Kasumi-1 (cell line): ENCODE data around the gene PCGF3.
"Not testable (repeated sequence)": the region's sequence is repeated elsewhere in the genome, so short reads cannot be mapped to it uniquely, and the experiment has no call there.

Experiments
- DNase-seq, 2 experiments: peaks; one replicate each; lab custom pipeline; 2025; lab: John Stamatoyannopoulos, UW

PCGF3 gene

DNA sequence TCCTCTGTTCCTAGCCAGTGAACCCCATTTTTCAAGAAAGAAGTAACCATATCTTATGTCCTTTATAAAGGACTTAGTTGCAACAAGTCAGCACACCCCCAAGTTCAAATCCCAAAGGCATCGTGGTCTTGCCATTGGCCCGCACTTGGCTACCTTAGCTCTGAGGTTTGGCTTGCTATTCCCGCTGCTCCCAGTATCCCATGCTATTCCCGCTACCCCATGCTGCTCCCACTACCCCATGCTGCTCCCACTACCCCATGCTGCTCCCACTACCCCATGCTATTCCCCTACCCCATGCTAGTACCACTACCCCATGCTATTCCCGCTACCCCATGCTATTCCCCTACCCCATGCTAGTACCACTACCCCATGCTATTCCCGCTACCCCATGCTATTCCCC, 37.4 kb upstream of the PCGF3 start:
- DNase-seq: not testable (repeated sequence)

DNA sequence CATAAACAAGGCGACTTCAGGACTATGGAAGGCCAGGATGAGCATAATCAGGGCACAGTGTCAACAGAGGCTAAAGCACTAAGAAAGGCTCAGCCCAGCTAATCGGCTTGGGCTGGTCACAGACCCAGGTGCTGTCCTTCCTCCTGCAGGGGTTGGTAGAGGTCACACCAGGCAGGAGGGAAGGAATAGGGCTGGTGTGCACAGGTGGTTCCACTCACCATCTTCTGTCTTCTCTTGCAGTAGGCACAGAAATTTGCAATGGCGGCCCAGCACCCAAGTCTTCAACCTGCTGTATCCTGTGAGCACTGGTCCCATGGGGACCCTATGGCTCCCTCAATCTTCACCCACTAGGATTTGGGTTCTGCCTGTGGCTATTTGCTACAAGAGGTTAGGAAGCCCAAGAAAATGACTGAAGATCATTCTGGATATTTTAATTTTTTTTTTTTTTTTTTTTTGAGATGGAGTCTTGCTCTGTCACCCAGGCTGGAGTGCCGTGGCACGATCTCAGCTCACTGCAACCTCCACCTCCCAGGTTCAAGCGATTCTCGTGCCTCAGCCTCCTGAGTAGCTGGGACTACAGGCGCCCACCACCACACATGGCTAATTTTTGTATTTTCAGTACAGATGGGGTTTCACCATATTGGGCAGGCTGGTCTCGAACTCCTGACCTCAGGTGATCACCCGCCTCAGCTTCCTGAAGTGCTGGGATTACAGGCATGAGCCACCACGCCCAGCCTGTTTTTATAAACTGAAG, 35.6 kb upstream of the PCGF3 start:
- DNase-seq: not testable (repeated sequence)

DNA sequence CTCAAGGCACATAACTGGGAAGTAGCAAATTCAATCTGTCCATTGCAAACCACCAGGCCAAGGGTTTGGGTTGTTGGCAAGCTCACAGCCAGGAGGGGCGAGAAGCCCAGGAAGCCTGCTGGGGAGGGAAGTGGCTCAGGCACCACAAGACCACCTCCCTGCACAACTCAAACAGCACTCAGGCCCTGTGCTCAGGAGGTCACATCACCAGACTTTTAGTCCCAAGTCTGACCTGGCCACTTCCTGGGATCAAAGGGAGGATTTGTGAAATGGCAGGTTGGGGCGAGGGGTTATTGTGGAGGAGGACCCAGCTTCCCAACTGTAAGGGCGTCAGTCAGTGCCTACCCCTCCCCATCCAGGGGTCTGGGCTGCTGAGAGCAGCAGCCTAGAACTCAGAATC, 33.9 kb upstream of the PCGF3 start:
- no peak for DNase-seq

DNA sequence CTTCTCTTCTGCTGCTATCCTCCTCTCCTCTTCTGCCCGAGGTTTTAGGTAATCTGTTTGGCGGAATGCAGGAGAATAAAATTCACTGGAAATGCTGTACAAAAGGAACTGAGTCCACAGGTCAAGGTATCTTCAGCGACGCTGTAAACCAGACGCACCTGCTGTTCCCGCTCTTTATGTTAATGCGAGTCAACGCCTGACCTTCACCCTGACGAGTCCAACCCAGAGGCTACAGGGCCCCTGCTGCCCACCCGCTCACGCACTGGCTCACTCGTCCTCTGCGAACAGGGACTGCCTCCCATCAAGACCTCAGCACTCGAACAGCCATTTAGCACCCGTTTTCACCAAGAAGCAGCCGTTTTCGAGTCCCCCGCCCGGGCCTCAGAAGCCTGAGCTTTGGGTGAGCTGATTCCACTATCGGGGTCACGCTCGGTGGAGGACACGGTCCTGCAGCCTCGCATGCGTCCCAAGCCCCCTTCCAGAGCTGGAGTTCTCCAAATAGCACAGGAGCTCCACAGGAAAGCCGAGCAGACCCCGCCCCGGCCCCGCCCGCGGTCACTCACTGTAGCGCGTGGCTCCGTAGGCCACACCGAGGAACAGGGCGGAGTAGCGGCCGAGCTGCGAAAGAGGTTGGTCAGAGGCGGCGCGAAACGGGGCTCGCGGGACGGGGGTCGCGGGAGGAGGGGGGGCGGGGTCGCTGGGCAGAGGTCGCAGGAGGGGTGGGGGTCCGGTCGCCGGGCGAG, 32.1 kb upstream of the PCGF3 start:
- DNase-seq: no peak

DNA sequence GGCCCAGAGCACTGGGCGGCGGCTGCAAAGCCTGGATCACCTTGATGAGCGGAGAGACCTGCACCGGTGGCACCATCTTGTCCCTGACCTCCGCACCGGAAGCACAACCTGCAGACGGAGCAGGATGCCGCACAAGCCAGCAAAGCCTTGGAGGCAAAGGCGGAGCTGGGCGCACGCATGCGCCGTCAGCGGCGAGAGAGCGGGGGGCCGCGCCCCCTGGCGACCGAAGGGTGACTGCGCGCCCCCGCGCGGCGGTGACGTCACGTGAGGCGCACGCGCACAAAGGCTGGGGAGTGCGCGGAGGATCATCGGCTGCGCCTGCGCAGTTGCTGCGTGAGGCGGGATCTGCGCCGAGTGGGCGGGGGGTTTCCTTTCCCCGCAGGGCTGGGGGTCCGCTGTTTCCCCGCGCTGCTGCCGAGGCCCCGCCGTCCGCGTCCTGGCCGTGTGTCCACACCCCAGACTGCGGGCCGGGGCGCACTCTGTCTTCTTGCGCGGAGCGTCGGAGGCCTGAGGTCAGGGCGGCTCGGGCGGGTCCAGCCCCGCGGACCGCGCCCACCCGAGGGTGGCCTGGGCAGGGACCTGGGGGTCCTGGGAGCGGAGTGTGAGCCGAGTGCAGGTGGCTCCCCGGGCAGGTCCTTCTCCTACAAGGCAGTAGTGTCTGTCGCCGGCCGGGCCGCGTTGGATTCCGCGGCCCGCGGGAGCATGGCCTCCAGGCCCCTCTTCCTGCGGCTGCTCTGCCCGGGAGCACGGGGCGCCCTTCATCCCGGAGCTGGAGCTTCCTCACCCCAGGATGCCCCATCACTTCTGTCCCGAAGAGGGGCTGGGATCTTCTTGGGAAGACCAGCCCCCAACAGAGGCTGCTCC, 31.2 kb upstream of the PCGF3 start, which contains the start of the genes ATP5ME and MYL5:
TSS of gene ATP5ME (minus strand) at position 105 of the 864 bp plus-strand sequence. CDS start at position 76, 29 bp downstream.
TSS of gene MYL5 (plus strand) at position 371 of the 864 bp plus-strand sequence. CDS start 3,485 bp downstream, outside the sequence.
- peak; percentile 86 to 88 for DNase-seq

DNA sequence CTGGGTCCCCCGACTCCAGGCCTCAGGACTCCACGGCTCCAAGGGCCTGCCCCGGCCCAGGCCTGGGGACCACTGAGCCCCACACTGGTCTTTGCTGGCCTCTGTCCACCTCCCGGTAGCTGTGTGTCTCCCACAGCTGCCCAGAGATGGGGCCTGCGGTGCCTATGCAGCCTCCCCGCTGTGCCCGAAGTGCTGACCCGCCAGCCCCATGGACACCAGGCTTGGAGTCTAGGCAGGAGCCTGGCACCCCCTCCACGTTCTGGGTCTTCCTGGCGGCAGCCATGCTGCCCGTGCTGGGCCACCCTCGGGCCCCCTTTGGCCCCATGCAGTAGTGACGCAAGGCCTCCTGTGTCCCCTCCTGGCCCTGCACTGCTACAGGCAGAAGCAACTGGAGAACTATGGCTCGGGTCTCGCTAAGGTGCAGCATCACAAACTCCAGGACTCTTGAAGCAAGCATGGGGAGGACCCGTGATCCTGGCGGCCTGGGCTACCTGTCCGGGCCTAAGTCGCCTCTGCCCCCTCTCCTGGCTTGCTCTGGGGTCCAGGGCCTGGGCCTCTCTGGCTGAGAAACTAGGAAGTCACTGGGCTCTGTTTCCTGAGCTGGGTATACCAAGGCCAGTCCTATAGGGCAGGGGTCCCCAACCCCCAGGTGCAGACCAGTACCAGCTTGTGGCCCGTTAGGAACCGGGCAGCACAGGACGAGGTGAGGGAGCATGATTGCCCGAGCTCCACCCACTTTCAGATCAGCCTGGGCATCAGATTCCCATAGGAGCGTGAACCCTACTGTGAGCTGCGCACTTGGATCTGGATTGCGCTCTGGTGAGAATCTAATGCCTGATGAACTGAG, 30.4 kb upstream of the PCGF3 start:
- no peak for DNase-seq

DNA sequence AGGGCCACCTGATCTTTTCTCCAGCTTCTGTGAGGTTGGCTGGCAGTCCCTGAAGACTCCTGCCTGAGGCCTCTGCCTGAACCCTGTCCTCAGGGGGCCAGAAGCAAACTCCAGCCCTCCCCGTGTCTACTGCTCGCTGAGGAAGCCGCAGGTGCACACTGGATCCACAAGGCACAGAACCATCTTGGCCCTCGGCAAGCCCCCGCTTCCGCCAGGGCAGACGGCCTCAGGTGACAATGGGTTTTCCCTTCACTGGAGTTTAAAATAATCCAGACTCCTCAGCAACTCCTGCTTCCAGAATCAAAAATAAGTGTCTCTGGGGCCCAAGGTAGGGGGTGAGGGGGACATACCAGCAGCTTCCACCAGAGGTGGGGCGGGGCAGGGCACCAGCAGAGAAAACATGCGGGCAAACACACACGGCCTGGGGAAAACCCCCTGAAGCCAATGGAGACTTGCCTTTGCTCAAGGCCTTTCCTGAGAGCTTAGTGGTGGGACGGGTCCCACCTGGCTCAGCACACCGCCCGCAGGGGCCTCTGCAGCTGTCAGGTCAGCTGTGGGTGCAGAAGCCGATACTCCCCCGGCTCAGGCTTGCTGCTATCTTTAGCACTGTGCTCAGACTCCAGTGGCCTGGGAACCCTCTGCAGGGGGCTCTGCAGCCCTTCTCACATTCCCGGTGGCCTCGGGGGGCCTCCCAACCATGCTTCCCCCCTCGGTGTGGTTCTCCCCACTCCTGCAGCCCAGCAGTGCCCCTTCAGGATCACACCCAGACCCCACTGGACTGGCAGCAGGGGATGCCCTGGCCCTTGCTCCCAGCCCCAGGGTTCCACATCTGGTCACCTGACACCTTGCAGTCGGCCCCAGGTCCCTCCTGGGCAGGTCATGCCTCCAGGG, 29.4 kb upstream of the PCGF3 start:
- DNase-seq: no peak

DNA sequence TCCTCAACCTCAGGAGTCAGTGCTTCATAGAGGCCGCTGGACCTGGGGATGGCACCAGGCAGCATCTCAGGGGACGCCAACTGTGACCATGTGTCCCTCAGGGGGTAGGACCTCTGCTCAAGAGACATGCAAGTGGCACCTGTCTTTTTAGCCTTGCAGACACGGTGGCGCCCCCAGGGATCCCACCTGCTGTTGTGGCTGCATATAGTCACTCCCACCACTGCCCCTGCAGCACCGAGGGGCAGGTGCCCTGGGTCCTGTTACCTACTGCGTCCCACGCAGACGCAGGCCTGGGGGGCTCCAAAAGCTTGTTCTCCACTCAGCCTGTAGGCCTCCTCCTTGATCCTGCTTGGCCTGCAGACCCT, 28.8 kb upstream of the PCGF3 start:
- no peak for DNase-seq

DNA sequence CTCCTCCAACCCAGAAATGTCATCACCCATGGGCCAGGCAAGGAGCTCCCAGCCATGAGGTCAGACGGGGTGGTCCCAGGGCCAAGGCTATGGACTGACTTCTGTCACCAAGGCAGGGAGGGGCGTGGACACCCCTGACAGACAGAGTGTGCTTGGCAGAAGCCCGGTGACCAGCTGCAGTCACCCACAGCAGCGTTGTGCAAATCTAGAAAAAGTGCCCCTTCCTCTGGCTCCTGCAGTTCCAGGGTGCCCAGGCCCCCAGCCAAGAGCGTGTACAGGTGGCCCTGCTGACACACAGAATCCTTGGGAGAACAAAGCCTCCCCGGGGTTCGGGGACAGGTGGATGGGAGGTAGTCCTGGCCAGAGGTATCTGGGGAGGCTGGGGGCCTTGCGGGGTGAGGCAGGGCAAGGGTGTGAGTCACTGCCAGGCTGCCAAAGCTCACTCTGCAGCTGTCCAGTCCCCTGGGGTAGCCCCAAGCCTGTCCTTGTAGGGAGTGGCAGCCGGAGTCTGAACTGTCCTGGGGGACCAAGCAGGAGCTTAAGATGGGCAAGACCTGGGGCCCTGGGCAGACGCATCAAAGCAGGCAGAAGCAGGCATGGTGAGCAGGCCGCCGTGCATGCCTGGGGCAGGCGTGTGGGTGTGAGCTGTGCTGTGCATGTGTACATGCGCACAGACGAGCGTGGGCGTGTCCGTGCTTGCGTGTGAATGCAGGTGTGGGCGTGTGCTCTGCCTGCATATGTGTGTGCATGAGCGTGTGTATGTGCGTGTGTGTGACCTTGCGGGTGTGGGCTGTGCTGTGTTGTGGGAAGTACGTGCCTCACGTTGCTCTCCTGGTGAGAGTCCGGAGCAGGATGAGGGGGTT, 28.0 kb upstream of the PCGF3 start:
- DNase-seq: no peak

DNA sequence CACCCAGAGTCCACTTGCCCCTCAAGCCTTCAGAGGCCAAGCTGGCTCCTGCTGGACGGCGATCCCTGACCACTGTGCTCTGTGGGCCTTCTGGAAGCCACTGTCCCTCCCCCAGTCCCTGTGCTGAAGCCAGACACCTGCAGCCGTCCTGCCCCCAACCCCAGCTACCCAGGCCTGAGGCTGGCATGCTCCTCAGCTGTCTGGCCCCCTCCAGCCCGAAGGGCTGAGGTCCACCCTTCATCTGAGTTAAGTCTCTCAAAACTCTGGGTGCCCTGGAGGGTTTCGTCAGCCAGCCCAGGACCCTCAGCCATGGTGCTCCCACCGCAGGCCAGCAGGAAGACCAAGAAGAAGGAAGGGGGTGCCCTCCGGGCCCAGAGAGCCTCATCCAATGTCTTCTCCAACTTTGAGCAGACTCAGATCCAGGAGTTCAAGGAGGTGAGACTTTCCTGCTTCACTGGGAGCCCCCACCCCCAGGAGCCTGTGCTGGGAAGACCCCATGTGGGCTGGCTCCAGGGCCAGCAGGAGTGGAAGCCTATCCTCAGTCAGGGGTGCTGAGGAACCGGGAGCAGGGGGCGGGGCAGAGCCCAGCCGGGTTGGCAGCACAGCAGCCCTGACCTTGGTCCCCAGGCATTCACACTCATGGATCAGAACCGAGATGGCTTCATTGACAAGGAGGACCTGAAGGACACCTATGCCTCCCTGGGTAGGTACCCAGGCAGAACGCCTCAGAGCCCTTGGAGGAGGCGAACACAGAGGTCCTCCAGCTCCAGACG, 27.1 kb upstream of the PCGF3 start:
- no peak for DNase-seq

DNA sequence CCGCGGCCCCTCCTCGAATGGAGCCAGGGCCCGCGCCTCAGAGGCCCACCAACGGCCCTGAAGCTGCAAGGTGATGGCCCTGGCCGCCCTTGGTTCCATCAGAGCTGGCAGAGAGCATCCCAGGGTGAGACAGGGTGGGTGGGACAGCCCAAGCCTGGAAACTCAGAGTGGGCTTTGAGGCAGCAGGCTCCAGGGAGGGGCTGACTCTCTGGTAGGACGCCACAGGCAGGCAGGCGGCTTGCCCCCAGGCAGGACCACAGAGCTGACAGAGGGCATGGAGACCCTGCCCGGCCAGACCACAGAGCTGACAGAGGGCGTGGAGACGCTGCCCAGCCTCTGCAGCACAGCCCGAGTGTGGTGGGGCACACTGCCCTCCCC, 26.5 kb upstream of the PCGF3 start:
- no peak for DNase-seq

DNA sequence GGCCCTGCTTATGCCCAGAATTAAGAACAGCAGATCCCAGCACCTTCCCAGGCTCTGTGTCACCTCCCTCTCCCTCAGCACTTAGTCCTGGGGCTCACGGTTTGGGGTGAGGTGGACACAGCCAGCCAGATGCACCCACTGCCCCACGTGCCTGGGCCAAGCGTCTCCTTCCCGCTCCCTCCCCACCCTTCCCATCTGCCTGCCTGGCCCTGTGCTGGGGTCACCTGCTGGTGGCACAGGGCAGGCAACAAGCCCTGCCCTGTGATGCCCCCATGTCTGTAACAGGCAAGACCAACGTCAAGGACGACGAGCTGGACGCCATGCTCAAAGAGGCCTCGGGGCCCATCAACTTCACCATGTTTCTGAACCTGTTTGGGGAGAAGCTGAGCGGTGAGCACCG, 26.0 kb upstream of the PCGF3 start:
- DNase-seq: no peak

DNA sequence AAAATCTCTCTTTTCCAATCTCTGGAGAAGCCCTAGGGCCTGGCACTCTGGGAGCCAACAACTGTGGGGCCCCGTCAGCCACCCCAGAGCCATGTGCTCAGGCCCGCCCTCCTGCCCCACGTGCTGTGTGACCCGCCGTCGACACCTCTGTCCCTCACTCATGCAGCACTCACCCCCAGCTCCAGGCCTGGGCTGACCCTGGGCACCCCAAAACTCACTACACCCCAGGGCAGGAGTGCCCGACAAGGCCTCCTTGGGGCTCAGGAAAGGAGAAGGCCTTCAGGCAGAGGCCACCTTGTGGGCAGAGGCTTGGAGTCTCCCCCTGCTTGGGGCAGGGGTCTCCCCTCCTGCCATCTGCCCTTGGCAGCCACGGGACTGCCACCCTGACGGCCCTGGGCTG, 25.5 kb upstream of the PCGF3 start:
- DNase-seq: no peak

DNA sequence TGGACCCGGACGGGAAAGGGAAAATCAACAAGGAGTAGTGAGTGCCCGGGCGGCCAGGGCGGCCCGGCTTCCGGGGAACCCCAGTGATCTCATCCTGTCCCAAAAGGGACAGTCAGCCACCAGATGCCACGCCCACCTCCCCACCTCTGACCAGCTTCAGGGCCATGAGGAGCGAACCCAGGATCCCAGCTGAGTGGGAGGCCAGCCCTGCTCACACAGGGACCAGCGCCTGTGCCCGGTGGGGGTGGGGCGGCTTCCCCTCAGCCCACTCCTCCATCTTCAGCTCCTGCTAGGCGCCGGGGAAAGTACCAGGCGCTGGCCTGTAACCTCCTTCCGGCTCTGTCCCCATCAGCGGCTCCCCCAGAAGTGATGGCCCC, 25.1 kb upstream of the PCGF3 start:
- no peak for DNase-seq

DNA sequence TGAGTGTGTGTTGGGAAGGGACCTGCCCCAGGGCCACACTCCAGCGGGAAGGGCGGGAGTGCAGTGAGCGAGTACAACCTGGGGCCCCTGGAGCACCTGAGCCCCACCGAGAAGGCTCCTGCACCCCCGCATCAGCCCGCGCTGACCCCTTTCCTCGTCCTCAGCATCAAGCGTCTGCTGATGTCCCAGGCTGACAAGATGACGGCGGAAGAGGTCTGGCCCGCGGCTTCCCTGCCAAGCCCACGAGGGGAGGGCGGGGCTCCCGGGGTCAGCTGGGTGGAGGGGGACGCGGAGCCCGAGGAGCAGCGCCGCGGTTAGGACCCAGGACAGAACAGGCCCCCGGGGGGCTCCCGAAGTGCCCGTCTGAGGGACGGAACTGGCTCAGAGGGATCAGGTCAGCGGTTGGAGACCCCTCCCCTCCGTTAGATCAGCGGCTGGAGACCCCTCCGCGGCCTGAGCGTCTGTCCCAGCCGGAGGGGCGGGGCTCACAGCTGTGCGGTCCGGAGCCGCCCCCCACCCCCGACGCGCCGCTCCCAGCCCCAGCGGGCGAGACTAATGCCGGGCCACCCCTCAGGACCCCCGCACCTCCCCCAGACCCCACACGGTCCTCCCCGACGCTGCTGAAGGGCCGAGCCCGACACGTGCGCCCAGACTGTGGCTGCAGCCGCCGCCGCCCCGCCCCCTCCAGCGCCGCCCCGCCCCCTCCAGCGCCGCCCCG, 24.5 kb upstream of the PCGF3 start:
- DNase-seq: peak; percentile 28 to 37

DNA sequence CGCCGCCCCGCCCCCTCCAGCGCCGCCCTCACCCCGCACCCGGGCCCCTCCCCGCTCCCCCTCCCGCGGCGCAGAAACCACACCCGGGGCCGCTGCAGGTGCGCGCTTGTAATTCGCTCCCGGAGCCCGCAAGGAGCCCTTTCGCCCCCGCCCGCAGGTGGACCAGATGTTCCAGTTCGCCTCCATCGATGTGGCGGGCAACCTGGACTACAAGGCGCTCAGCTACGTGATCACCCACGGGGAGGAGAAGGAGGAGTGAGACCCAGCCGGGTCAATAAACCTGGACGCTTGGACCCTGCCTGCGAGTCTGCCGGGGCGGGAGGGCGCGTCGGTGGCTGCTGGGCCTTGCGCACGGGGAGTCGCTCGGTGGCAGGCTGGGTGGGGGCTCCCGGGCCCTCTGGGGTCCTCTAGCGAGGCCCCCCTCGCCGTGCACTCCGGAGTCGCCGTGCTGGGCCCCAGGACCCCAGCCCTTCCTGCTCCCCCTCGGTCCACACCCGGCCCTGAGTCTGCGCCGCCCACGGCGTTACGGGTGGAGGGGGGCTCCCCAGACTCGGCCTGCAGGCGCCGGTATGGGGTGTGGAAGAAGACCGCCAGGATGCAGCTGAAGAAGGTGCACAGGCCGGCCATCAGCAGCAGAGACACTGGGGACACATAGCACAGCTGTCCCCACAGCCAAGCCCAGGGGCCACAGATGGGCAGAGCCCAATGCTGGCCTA, 23.7 kb upstream of the PCGF3 start:
- no peak for DNase-seq

DNA sequence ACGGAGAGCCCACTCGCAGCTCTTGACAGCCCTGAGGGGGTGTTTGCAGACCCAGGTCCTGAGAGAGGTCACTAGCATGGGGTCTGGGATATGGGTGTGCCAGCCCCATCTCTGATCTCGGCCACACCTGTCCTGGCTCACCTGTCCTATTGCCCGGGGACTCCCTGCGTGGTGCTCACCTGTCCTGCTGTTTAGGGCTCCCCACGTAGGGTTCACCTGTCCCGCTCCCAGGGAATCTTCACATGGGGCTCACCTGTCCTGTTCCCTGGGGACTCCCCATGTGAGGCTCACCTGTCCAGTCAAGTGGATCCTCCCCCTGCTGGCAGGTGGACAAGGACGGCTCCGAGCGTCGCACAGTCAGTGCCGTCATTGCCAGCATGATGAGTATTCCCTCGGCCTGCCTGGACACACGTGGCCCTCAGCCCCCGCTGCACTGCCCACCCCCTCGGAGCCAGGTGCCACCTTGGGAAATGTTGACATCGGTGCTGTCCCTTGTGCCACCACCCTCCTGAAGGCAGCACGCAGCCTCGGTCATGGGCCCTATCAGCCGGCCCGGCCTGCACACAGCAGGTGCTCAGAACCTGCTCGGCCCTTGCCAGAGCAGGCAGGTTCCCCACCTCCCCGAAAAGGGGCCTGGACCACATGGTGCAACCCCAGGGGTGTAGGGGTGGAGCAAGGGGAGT, 23.0 kb upstream of the PCGF3 start:
- no peak for DNase-seq
